ENCODE results near the gene C3.

Gene C3

GRCh38 chr19:6744381-6745301 is 24.2 kb upstream of the C3 start:
- peak; percentile 89 for DNase-seq (ENCODE audit: low read depth)

GRCh38 chr19:6743714-6744380 is 23.4 kb upstream of the C3 start:
- peak; percentile 53 for DNase-seq (ENCODE audit: low read depth)

- DNase-seq (ENCODE audit: low read depth), result no peak
Measured at GRCh38 chr19:6743066-6743465, 22.6 kb upstream of the C3 start.

- peak; percentile 33 for DNase-seq (ENCODE audit: low read depth)
Measured at GRCh38 chr19:6740589-6741343, 20.3 kb upstream of the C3 start.

- DNase-seq (ENCODE audit: low read depth), result no peak
Measured at GRCh38 chr19:6739883-6740588, 19.6 kb upstream of the C3 start.

DNA sequence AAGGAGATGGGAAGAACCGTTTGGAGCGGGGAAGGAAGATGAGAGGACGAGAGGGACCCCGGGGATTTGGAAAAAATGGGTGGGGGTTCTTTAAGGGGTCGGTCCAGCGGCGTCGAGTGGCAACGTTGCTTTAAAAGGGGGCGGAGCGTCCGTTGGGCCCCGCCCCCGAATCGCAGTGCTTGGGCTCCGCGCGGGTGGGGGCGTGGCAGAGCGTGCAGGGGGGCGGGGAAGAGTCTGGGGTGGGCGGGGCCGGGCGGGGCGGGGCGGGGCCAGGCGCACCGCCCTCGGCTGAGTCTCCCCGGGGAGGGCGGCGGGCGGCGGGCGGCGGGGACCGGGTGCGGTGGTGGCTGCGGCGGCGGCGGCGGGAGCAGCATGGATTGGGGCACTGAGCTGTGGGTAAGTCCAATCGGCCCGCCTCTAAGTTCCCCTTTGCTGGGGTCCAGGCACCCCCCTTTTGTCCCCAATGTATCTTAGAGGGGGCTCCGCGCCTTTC is 19.0 kb upstream of the C3 start, which contains the start of gene TRIP10:
Gene TRIP10 (plus strand): TSS at position 291 of the 493 bp plus-strand sequence. CDS start 82 bp downstream, at position 373.
- DNase-seq (ENCODE audit: low read depth), result peak; percentile 68

- DNase-seq (ENCODE audit: low read depth), result peak; percentile 47
Measured at GRCh38 chr19:6738787-6739389, 18.4 kb upstream of the C3 start.

- DNase-seq (ENCODE audit: low read depth), result peak; percentile 86
Measured at GRCh38 chr19:6737873-6738786, 17.7 kb upstream of the C3 start.

DNA sequence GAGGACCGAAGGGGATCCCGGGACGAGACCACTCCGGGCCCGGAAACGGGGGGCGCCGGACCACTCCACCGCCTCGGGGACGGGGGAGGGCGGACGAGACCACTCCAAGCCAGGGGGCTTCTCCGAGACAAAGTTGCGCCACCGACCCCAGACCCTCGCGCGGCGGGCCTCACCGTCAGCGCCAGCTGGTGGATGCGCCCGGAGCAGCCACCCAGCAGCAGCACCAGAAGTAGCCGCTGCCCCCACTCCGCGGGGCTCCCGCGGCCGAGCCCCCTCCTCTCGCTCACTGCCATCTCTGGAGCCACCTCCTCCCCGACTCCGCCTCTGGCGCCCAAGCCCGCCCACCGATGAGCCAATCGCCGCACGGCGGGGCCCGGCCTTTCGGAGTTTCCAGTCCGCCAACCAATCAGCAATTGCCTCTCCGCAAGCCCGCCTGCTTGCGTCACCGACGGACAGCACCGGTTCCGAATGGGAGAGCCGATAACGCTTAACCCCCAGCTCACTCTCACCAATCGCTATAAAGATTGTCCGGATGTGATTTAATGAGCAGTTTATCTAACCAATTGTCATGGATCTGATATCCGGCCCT is 16.9 kb upstream of the C3 start, which contains the start of gene GPR108:
Gene GPR108 (minus strand): TSS at position 297 of the 589 bp plus-strand sequence. CDS start 4 bp downstream, at position 293.
- DNase-seq (ENCODE audit: low read depth), result peak; percentile 100

- DNase-seq (ENCODE audit: low read depth), result no peak
Measured at GRCh38 chr19:6736917-6737283, 16.4 kb upstream of the C3 start.

GRCh38 chr19:6736169-6736916 is 15.9 kb upstream of the C3 start:
- peak; percentile 94 for DNase-seq (ENCODE audit: low read depth)

GRCh38 chr19:6735181-6735911 is 14.9 kb upstream of the C3 start:
- DNase-seq (ENCODE audit: low read depth), result no peak

- DNase-seq (ENCODE audit: low read depth), result no peak
Measured at GRCh38 chr19:6734096-6734696, 13.7 kb upstream of the C3 start.

- DNase-seq (ENCODE audit: low read depth), result no peak
Measured at GRCh38 chr19:6733338-6734095, 13.1 kb upstream of the C3 start.

- no peak for DNase-seq (ENCODE audit: low read depth)
Measured at GRCh38 chr19:6732803-6733337, 12.4 kb upstream of the C3 start.

DNA sequence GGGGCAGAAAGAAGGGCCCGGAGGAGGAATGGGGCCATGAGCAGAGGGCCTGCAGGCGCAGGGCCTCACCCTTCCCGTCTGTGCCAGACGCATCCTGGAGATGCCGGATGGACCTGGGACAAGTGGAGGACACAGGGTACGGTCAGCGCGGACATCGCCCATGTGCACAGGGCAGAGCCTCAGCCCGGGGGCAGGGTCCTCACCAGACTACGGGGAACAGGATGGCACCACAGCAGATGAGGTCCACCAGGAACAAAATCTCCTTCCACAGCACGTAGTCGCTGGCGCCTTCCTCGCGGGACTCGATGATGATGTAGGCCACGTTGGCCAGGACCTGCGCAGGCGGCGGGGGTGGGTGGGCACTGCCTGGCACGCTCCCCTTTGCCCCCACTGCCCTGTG is 11.4 kb upstream of the C3 start:
- DNase-seq (ENCODE audit: low read depth), result no peak
